Left lung (tissue), 10 donors: ENCODE measurements around the gene MARCO. TPM values are rescaled to one million over a fixed set of nuclear protein-coding genes. Genes with fewer than 3 reads are reported as not detected.
A peak's percentile ranks its signal among the peaks of the same experiment; 100 is the strongest.

ENCODE experiments used
- ATAC-seq: fragments of 200-7000 bp; cut with Tn5 transposase; one replicate; pipeline ENCODE4 v1.9.1; 2020; ENCODE audit warnings: moderate library complexity
- DNase-seq, 4 donors: peaks; one replicate each; pipeline ENCODE4 v3.0.0-alpha.2; 2013 to 2020
- H3K27ac ChIP-seq, 2 donors: fragments of 200-600 bp; sonication (generic) in 1 of 2; one replicate each; pipeline versions ENCODE4 v1.5.0 to v1.8.0; 2020 to 2021
- H3K27me3 ChIP-seq, 2 donors: fragments of 200-600 bp; sonication (generic) in 1 of 2; one replicate each; pipeline versions ENCODE4 v1.5.0 to v1.8.0; 2020 to 2021
- H3K36me3 ChIP-seq, 2 donors: fragments of 200-600 bp; sonication (generic) in 1 of 2; one replicate each; pipeline versions ENCODE4 v1.5.0 to v1.8.0; 2020 to 2021
- H3K4me1 ChIP-seq, 2 donors: fragments of 200-600 bp; one replicate each; pipeline ENCODE4 v1.8.0; 2021
- H3K4me3 ChIP-seq, 2 donors: fragments of 200-600 bp; sonication (generic) in 1 of 2; one replicate each; pipeline versions ENCODE4 v1.5.0 to v1.8.0; 2020 to 2021; ENCODE audit warnings: mild to moderate bottlenecking in 1 of 2
- H3K9me3 ChIP-seq, 2 donors: fragments of 200-600 bp; sonication (generic) in 1 of 2; one replicate each; pipeline versions ENCODE4 v1.5.0 to v1.8.0; 2020 to 2021
- CTCF ChIP-seq, 2 donors: fragments of 200-600 bp; sonication (generic) in 1 of 2; IDR thresholded peaks; one replicate each; pipeline versions ENCODE4 v1.5.0 to v1.8.0; 2021; ENCODE audit warnings: antibody characterized with exemption in 2 of 2
- intact Hi-C, 2 donors: fragments of 100-400 bp; cut with DNase I; formaldehyde crosslinking; loops; one replicate each; pipeline versions ENCODE4 v1.11.2 to v1.14.2; 2022
- polyA plus RNA-seq, 6 donors: library from polyadenylated mRNA; unstranded; fragments of 120-200 nt; gene quantifications; one replicate each; pipeline ENCODE4 v1.2.1, GENCODE V29; 2013; ENCODE audit not compliant: insufficient read length in 6 of 6
- total RNA-seq, 2 donors: library from RNA; stranded (reverse); fragmentation: NEBNext Ultra II Directional; extraction: Animal tissue kit (Norgen Biotek cat#: 25700); gene quantifications; one replicate each; pipeline ENCODE4 v1.2.1, GENCODE V29; 2021
- donor health status: DM: no; HTN: yes; CAD: no.
- donor health status: DM: no; HTN: no; CAD: no.

Gene MARCO
- total and polyA plus RNA-seq, 8 donors, result 0.10 to 425 (median 0.35) TPM; not detected in 1

GRCh38 chr2:119013671-119014070 is 71.7 kb downstream of the MARCO start:
- H3K27me3 ChIP-seq, result peaks cover 13 to 80% of the 10 kb centered on the region in 2 donors
- H3K9me3 ChIP-seq, result no peaks in the 10 kb centered on the region
- H3K4me1 ChIP-seq, result peaks cover 0 to 7% of the 10 kb centered on the region in 2 donors
- ATAC-seq (no peak), DNase-seq (peak in 1 of 4 donors; percentile 34)
- H3K36me3 ChIP-seq, result no peaks in the 10 kb centered on the region
- no peak for TF ChIP-seq CTCF (IDR thresholded peaks at IDR 0.05)
- H3K27ac ChIP-seq, result no peak overlapping the region
- H3K4me3 ChIP-seq, result no peak overlapping the region
- intact Hi-C loops, result no loop called here

GRCh38 chr2:119015845-119016244 is 73.9 kb downstream of the MARCO start:
- Histone ChIP-seq H3K36me3 (no peaks in the 10 kb centered on the region), H3K27me3 (peaks cover 13 to 58% of the 10 kb centered on the region in 2 donors), H3K4me3 (no peak overlapping the region), H3K4me1 (peaks cover 0 to 7% of the 10 kb centered on the region in 2 donors), H3K9me3 (no peaks in the 10 kb centered on the region), H3K27ac (no peak overlapping the region)
- DNase-seq (no peak), ATAC-seq (no peak)
- TF ChIP-seq CTCF (IDR thresholded peaks at IDR 0.05), result no peak
- intact Hi-C loops, result no loop called here

- no peak for ATAC-seq
- intact Hi-C loops, result no loop called here
- H3K9me3 ChIP-seq, result no peaks in the 10 kb centered on the region
Observed at GRCh38 chr2:119019521-119019920, 77.5 kb downstream of the MARCO start.

GRCh38 chr2:119022678-119023077 is 80.7 kb downstream of the MARCO start:
- H3K27me3 ChIP-seq, result peaks cover 0 to 10% of the 10 kb centered on the region in 2 donors
- ATAC-seq (no peak), DNase-seq (no peak)
- H3K27ac ChIP-seq, result no peak overlapping the region
- no peak overlapping the region for H3K4me3 ChIP-seq
- no peaks in the 10 kb centered on the region for H3K4me1 ChIP-seq
- no peaks in the 10 kb centered on the region for H3K36me3 ChIP-seq
- no peaks in the 10 kb centered on the region for H3K9me3 ChIP-seq
- no peak for TF ChIP-seq CTCF (IDR thresholded peaks at IDR 0.05)
- intact Hi-C loops, result no loop called here

More at GRCh38 chr2:119019521-119019920, 77.5 kb downstream of the MARCO start:
- Histone ChIP-seq H3K27me3 (peaks cover 13 to 35% of the 10 kb centered on the region in 2 donors), H3K36me3 (no peaks in the 10 kb centered on the region), H3K27ac (no peak overlapping the region), H3K4me1 (no peaks in the 10 kb centered on the region), H3K4me3 (no peak overlapping the region)
- no peak for TF ChIP-seq CTCF (IDR thresholded peaks at IDR 0.05)
- no peak for DNase-seq

- Histone ChIP-seq H3K4me3 (no peak overlapping the region), H3K4me1 (no peaks in the 10 kb centered on the region), H3K9me3 (no peaks in the 10 kb centered on the region), H3K27me3 (peaks cover 0 to 7% of the 10 kb centered on the region in 2 donors), H3K27ac (no peak overlapping the region), H3K36me3 (no peaks in the 10 kb centered on the region)
- TF ChIP-seq CTCF (IDR thresholded peaks at IDR 0.05), result no peak
- ATAC-seq (no peak), DNase-seq (no peak)
- intact Hi-C loops, result no loop called here
Observed at GRCh38 chr2:119023534-119023933, 81.5 kb downstream of the MARCO start.
